GM20431 (cell line): ENCODE results near the gene BMP7.

ENCODE experiments used
- in situ Hi-C: fragments of 300-500 bp; cut with MseI, MboI; formaldehyde crosslinking; loops from one replicate; pipeline ENCODE4 v1.15.0; 2020; ENCODE audit warnings: low sequenced_read_pairs; ENCODE audit not compliant: unreplicated experiment

The BMP7 gene

DNA sequence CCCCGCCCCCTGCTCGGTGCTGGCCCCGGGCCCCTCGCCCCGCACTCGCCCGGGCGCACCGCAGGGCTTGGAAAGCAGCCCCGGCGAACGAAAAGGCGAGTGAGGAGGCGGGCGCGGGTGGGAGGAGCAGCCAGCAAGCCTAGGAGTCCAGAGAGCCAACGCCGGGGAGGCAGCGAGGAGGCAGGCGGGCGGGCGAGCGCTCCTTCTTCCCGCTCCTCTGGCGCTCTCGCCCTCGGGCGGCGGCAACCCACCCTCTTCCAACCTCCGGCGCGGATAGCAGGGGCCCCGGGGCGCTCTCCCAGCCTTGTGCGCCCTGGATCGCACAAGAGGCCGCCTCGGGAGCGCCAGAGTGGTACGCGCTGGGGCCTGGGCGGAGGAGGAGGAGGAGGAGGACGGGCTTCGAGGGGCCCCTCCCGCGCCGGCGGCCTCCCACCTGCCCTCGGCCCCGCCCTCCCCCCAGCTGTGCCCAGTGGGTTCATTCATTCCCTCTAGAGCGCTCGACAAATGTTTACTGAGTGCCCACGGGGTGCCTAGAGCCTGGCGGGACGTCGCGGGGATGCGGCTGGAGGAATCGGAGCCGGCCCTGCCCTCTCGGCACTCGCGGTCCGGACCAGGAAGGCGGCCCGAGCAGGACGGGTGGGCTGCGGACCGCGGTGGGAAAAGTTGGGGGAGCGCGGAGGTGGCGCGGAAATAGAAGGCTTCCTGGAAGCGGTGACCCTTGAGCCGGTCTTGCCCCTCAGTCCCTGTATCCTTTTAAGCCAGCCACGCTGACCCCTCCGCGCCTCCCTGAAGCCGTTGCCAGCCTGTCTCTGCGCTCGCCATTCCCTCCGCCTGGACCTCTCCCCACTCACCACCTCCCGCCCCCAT, at the start of gene BMP7:
TSS of gene BMP7 (minus strand) at position 351 of the 867 bp plus-strand sequence. CDS start 519 bp downstream, outside the sequence.
- in situ Hi-C loops, result no loop called here

DNA sequence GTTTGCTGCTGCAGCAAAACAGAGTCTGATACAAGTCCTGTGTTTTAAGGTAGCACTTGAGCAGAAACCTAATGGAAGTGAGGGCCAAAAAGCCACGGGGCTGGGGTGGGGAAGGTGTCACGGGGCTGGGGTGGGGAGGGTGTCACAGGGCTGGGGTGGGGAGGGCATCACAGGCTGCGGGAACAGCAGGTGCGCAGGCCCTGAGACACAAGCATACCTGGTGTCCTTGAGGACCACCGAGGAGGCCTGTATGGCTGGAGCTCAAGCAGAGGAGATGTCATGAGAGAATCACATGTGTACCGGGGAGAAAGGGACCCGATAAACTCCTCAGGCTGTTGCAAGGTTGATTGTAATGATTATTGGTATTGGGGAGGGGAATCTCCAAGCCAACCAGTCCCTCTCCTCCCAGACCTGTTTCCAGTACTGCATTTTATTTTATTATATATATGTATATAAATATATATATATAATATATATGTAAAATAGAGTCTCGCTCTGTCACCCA, 49.6 kb upstream of the BMP7 start:
- in situ Hi-C loops, result no loop called here

DNA sequence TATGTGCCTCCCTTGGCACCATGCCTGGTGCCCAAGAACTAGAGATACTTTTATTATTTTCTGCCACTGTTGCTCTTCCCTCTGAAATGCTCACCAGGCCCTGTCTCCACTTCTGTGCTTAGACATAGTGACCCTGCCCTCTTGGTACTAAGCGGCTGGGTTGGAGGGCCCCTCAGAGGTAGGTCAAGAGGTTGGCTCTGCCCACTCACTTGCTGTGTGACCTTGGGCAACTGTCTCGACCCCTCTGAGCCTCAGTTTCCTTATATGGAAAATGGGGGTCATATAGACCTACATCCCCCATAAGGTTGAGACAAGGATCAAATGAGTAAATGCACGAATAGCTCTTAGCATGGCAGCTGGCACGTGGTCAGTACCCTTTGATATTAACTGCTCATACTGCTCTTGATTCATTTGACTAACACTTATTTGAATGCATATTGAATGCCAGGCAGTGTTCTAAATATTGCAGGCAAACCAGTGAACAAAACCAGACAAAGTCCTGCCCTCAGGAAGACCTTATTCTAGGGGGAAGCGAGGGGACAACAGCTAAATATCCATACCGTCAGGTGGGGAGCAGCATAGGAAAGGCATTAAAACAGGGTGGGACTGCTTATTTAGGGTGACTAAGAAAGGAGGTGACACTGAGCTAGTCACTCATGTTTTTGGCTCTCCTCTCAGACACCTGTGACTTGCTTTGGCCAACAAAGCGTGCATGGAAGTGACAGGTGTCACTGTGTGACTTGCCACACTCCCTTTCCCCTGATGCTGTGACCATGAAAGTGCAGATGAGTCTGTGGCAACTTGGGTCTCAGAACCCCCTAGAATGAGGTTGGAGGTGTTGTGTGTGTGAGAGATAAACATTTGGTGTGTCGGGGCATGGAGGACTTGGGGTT, 48.9 kb upstream of the BMP7 start:
- in situ Hi-C loops, result no loop called here

DNA sequence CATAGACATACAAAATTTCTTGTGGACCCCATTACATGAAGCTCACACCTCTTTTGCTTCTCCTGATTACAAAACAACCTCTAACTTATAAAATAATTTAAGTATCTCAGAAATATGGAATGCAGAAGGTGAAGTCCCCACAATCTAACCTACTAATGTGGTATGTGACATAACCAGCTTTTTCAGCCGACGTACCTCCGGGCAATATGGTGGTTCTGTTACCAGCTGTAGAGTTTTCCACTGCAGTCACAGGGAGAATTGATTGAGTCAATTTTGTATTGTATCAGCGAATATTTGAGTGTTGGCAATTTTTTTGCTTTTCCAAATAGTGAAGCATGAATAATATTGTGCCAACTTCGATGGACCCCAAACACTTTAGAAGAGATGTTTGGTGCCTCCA, 47.5 kb upstream of the BMP7 start:
- in situ Hi-C loops, result no loop called here

DNA sequence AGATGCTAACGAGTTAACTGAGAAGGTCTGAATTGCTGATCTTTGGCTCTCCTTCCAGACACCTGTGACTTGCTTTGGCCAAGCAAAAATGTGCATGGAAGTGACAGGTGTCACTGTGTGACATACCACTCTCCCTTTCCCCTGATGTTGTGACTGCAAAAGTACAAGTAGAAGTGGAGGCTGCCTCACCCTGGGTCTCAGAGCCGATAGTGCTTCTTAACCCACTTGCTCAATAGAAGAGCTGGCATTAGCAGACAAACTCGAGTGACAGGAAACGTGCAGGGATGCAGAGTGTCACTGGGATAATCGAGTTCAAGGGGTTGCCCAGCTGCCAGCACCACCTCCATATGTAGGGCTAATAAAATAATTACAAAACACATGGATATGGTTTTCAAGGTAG, 46.8 kb upstream of the BMP7 start:
- in situ Hi-C loops, result no loop called here

DNA sequence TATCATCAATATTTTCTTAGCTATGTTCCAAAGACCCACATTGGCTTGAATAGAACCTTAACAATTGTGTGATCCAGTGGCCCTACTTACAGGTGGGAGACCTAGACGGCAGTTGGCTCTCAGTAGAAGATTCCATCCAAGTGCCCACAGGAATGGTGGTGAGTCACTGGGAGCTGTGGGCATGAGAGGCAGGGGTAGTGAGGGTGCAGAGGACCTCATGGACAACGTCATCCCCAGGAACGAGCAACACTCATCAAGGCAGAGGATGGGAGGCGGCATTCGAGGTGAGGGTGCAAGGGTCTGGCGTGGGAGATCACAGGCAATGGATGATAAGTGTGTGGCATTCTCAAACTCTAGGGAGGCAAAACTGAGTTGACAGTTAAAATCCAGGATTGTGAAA, 45.7 kb upstream of the BMP7 start:
- in situ Hi-C loops, result no loop called here

DNA sequence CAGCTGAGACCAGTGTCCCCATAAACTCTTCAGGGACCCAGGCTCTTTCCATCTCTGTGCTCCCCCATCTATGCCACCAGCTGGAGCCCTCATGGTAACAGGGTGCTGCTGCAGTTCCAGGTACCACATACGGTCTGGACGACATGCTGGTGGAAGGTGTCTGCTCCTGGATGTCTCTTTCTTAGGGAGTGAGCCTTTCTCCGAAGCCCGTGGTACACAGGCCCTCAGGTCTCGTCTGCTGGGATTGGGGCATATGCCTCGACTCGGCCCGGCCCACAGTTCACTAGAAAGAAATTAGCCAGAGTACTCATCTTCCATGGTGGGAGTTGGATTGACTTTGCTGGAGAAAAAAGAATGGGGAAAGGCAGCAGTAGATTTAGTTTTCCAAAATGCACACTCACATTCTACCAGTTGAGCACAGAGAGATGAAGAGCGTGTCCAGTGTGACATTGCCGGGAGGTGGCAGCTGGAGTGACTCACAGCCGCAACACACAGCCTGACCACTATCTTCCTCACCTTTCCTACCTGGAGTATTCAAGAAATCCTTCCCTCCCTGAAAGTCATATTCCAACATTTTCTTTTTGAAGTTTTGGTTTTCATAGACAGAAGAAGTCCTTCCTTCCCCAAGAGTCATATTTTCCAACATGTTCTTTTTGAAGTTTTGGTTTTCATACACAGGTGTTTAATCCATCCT, 44.5 kb upstream of the BMP7 start:
- in situ Hi-C loops, result no loop called here

DNA sequence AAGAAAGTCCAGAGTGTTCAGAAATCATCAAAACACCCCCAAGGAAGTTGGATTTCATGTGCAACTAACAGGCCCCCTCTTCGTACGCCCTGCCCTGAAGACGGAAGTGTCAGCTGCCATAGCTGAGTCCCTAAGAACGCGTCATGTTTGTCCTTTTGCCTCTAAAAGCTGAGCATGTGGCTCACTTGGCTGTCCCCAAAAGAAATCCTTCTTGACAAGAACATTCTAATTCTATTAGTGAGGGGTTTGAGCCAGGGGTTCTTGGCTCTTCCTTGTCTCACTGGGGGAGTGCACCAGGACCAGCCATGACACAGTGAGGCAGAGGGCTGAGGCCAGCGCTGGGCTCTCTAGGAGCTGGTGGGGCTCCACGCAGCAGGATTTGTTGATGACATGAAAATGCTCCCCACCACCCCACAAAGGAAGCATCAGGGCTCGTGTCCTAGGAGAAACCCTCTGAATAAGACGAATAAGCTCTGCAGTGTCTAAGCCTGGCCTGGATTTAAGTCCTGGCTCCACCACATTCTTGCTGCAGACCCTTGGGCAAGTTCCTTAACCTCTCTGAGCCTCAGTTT, 43.2 kb upstream of the BMP7 start:
- in situ Hi-C loops, result no loop called here

DNA sequence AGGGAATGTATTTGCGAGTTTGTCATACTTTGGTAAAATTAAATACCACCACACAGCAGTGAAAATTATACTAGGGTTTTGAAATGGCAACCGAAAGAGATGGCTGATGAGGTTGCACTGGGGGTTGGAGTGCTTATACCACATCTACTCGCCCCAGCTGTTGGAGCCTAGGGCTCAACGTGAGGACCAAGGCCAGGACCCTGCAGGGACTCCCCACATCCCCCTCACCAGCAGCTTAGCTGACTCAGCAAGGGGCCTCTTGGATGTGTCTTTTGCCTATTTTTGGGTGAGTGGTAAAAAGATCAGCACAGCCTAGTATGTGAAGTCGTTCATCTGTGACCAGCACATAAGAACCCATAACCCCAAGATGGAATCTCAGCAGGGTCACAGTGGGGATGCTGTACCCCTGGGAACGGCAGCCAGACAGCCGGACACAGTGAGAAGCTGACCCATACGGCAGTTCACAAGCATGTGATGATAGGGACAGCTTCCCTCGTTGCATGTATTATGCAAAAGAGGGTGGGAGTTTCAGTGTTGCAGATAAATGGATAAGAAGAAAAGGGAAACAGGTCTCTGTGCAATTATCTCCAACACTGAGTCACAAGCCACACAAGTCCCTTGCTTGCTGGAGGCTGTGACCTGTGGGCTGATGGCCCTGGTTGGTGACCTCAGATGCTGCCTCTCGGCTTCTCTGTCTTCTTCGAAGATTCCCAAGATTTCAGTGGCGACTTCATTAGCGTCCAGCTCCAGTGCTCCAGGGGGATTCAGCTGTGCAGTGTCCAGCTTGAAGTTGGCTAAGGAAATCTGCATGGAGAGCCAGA, 42.2 kb upstream of the BMP7 start:
- in situ Hi-C loops, result no loop called here

DNA sequence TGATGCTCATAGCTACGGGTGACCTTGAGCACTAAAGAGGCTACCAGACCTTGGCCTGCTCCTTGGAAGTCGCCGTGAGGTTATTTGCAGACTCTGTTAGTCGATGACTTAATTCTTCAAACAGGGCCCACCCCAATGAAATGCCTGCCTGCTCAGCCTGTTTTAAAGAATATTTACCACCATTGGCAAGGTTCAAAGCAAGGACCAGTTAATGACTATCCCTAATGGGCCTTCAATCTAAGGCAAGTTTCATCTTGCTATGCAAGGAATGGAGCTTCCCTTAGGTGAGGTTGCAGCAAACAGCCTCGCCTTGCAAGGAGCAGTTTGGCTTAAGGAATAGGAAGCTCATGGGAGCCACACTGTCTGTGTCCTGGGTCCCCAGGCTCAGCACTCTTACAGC, 40.3 kb upstream of the BMP7 start:
- in situ Hi-C loops, result no loop called here

DNA sequence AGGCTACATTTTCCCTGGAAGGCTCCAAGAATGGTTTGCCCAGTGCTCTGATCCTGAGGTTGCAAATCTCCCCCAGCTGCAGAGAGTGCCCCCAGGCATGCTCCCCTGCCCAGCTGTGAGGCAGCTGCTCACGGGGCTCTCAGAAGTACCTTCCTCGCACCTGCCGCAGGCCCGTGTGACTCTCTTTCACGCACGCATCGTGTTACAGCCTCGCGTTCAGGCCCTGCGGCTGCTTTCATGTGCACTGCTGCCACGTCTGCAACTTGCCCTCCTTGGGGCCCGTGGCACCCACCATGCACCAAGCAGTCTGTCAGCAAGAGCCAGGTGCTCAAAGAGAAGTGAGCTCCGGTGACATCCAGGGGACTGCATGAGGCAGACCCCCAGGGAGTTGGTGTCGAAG, 34.6 kb upstream of the BMP7 start:
- in situ Hi-C loops, result no loop called here

DNA sequence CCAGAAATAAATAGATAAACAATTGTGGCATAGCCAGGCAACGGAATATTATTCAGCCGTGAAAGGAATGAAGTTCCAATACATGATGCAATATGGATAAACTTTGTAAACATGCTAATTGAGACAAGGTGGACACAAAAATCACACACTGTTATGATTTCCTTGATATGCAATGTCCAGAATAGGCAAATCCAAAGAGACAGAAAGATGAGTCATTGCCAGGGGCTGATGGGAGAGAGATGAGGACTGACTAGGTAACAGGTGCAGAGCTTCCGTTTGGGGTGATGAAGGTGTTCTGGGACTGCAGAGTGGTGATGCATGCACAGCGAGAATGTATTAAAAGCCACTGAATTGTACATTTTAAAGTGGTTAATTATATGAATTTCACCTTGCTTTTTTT, 32.0 kb upstream of the BMP7 start:
- in situ Hi-C loops, result no loop called here

DNA sequence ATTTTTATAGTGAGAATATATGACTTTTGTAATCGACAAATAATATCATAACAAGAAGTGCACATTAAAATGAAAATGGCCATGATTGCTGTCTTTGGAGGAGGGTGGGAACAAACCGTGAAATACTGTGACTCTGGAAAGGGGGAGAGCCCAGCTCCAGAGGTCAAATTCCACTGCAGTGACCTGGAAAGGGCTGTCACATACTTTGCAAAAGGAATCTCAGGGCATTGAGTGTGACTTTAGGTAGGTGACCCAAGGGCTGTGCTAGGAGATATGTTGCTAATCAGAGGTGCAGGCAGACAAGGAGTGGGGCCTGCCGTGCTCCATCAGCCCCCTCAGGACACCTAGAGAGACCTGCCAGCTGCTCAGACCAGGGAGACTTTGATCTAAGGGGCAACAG, 28.1 kb upstream of the BMP7 start:
- in situ Hi-C loops, result no loop called here

DNA sequence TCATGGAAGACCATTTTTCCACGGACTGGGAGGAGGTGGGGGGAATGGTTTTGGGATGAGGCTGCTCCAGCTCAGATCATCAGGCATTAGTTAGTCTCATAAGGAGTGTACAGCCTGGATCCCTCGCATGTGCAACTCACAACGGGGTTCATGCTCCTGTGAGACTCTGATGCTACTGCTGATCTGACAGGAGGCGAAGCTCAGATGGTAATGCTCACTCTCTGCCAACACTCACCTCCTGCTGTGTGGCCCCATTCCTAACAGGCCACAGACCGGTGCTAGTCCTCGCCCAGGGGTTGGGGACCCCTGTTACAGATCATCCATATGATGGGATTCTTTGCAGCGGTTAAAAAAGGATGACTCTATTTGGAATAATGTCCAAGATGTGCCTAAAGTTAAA, 27.6 kb upstream of the BMP7 start:
- in situ Hi-C loops, result no loop called here

DNA sequence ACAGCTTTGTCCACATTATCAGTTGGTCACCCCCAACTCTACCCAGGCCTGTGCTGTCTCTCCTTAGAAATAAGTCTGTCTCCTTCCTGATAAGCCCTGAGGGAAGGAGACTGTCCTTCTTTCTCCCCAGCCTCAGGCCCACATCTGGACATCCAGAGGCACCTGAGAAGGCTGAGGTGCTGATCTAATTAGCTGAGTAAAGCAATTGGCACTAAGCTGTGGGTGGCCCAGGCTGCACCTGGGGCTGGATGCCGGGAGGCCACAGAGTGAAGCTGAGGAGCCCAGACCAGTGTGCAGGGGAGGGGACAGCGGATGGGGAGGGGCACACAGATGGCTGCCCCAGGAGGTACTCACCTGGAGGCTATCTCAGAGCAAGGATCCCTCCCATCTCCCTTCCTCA, 26.2 kb upstream of the BMP7 start:
- in situ Hi-C loops, result no loop called here

DNA sequence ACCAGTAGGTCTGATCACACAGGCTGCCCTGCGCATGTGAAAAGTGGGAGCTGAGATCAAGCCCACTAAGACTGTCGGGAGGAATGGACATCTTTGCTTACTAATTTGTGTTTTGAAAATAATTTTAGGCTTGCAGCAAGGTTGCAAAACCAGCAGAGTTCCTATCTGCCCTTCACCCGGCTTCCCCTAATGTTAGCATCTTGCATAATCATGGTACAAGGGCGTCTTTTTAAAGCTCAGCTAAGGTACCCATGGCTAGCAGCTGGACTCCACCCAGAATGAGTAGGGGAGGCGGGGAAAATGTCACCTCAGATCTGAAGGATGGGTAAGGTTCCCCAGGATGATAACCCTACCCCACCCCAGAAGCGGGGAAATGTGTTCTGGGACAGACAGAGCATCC, 25.3 kb upstream of the BMP7 start:
- in situ Hi-C loops, result no loop called here

DNA sequence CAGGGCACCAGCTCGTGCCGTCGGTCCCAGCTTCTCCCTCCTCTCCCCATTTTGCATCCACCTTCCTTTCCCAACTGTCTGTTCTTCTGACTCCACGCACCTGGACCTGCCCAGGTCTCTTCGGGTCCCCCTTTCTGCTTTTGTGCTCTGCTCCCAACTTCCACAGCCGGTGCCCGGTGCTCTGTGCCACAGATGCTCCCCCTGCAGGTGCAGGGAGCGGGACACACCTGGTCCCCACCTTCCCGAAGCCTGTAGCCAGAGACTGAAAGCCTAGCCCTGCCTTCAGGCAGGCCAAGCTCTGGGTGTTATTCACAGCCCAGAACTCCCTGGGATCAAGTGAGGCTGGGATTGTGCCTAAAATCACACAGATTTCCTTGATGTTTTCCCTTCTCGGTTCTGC, 24.6 kb upstream of the BMP7 start:
- in situ Hi-C loops, result no loop called here

DNA sequence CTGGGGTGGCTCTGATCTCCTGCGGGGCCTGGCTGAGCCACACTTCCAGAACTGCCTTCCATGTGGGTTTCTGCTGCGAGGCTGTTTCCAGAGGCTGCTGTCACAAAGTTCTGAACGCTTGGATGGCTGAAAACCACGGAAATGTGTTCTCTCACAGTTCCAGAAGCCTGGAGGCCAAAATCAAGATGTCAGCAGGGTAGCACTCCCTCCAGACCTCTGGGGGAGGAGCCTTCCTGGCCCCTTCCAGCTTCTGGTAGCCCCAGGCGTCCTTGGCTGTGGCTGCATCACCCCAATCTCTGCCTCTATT, 23.7 kb upstream of the BMP7 start:
- in situ Hi-C loops, result no loop called here

DNA sequence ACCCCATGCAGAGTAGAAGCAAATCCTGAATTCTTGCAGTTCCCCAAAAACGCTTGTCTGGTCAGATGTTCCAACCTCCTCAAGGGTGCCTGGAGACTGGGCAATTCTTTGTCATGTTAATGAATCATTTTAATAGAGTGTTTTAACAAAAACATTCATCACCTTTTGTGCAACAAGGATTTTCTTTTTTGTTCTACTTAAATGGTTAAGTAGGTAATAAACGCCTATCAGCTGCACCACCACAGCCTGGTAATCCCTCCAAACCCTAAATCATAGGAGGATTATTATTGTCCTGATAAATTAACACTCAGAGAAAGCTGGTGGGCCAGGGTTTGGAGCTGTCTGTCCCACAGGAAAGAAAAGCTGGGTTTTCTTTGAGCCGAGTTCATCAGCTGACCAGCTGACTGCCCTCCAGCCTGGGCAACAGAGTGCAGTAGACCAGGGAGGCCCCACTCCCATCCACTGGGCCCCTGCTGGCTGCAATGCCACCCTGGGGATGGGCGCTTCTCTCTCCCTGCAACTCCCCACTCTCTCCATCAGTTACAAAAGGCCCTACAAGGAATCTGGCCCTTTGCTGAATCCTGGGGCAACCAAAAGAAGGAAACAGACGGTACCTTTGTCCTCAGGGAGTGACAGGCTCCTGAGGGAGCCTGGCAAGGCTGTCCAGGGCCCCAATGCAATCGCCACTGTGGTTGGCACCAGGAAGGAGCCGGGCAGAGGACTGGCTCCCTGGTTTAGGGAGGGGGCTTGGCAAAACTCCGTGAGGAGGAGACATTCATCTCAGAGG, 23.1 kb upstream of the BMP7 start:
- in situ Hi-C loops, result no loop called here
